HepG2 (cell line): ENCODE measurements around the gene CFAP69. TPM values are rescaled to one million over a fixed set of nuclear protein-coding genes. Genes with fewer than 3 reads are reported as not detected.
A peak's percentile ranks its signal among the peaks of the same experiment; 100 is the strongest.

Experiments used
- CREB1 ChIP-seq, 2 experiments: fragments of 450-650 bp in 1 of 2; IDR thresholded peaks; 2 replicates each; pipeline ENCODE4 v1.6.1; 2016 to 2017; ENCODE audit warnings: control low read depth in 1 of 2, mild to moderate bottlenecking in 1 of 2, missing compliant biosample characterization in 1 of 2, missing genetic modification characterization in 1 of 2
- FOXP1 ChIP-seq, 2 experiments: fragments of 450-650 bp in 1 of 2; IDR thresholded peaks; 2 replicates each; pipeline ENCODE4 v1.6.1; 2017 to 2018; ENCODE audit warnings: antibody characterized with exemption in 1 of 2
- GATAD1 ChIP-seq: IDR thresholded peaks from 2 replicates; pipeline ENCODE4 v1.6.1; 2016; ENCODE audit warnings: missing genetic modification reagents, missing compliant biosample characterization
- KLF16 ChIP-seq, 2 experiments: sonication (generic) in 1 of 2; formaldehyde crosslinking in 1 of 2; IDR thresholded peaks; 2 replicates each; pipeline versions ENCODE4 v1.6.1 to v1.8.0; 2016 to 2023; ENCODE audit warnings: missing genetic modification reagents in 2 of 2, missing compliant biosample characterization in 1 of 2
- NFE2 ChIP-seq: sonication (generic); formaldehyde crosslinking; IDR thresholded peaks from 2 replicates; pipeline ENCODE4 v1.4.0; 2020; ENCODE audit warnings: missing genetic modification reagents
- SAP130 ChIP-seq: IDR thresholded peaks from 2 replicates; pipeline ENCODE4 v1.6.1; 2016; ENCODE audit warnings: low read depth
- TCF7 ChIP-seq: sonication (generic); IDR thresholded peaks from 2 replicates; pipeline ENCODE4 v1.6.1; 2016; ENCODE audit warnings: antibody characterized with exemption, low read depth
- ZNF143 ChIP-seq: sonication (generic); formaldehyde crosslinking; IDR thresholded peaks from 2 replicates; pipeline ENCODE4 v1.4.0; 2020; ENCODE audit warnings: missing genetic modification reagents
- ZNF292 ChIP-seq: sonication (generic); formaldehyde crosslinking; IDR thresholded peaks from 2 replicates; pipeline ENCODE4 v1.8.1; 2022; ENCODE audit warnings: mild to moderate bottlenecking, low read depth, missing genetic modification reagents, borderline replicate concordance
- ZNF354B ChIP-seq: sonication (generic); formaldehyde crosslinking; IDR thresholded peaks from 2 replicates; pipeline ENCODE4 v1.8.0; 2022; ENCODE audit warnings: mild to moderate bottlenecking, missing genetic modification reagents
- ZNF703 ChIP-seq: sonication (generic); formaldehyde crosslinking; IDR thresholded peaks from 2 replicates; pipeline ENCODE4 v1.5.1; 2020; ENCODE audit warnings: missing genetic modification reagents, mild to moderate bottlenecking, moderate library complexity, borderline replicate concordance
- ZNF841 ChIP-seq: sonication (generic); formaldehyde crosslinking; IDR thresholded peaks from 2 replicates; pipeline ENCODE4 v1.8.1; 2023; ENCODE audit warnings: missing genetic modification reagents, borderline replicate concordance
- polyA plus RNA-seq, 8 experiments: library from polyadenylated mRNA; depleted of rRNA in 3 of 8; stranded (reverse) in 7 of 8; unstranded in 1 of 8; fragments of >200 nt; fragmentation: Illumina TruSeq in 4 of 8; extraction: Trizol in 4 of 8; gene quantifications; 2 replicates each; pipeline versions ENCODE4 v1.2.1 to v1.2.3, GENCODE V29; 2011 to 2016; ENCODE audit warnings: low read depth in 4 of 8, missing spikeins in 1 of 8, mixed read lengths in 1 of 8; ENCODE audit not compliant: insufficient read depth in 1 of 8
- total RNA-seq, 5 experiments: library from RNA; depleted of rRNA; stranded (reverse); fragments of >200 nt; fragmentation: Illumina TruSeq; extraction: Trizol; gene quantifications; 2 replicates each; pipeline ENCODE4 v1.2.3, GENCODE V29; 2016; ENCODE audit warnings: low read depth in 1 of 5
- TF ChIP-seq, protein P1 (sequence below): sonication (generic); formaldehyde crosslinking; conservative IDR thresholded peaks from 2 replicates; pipeline ENCODE4 v1.8.0; 2022; ENCODE audit warnings: missing genetic modification reagents
- TF ChIP-seq, protein P2 (sequence below): sonication (generic); formaldehyde crosslinking; IDR thresholded peaks from 2 replicates; pipeline ENCODE4 v1.4.0; 2020; ENCODE audit warnings: mild to moderate bottlenecking, low read depth, missing genetic modification reagents

Gene CFAP69
- total and polyA plus RNA-seq, 2 of the 13 experiments (the other 11 are each of a cell fraction or from before 2014, with no cell fraction given) = 2.2 to 4.0 TPM

DNA sequence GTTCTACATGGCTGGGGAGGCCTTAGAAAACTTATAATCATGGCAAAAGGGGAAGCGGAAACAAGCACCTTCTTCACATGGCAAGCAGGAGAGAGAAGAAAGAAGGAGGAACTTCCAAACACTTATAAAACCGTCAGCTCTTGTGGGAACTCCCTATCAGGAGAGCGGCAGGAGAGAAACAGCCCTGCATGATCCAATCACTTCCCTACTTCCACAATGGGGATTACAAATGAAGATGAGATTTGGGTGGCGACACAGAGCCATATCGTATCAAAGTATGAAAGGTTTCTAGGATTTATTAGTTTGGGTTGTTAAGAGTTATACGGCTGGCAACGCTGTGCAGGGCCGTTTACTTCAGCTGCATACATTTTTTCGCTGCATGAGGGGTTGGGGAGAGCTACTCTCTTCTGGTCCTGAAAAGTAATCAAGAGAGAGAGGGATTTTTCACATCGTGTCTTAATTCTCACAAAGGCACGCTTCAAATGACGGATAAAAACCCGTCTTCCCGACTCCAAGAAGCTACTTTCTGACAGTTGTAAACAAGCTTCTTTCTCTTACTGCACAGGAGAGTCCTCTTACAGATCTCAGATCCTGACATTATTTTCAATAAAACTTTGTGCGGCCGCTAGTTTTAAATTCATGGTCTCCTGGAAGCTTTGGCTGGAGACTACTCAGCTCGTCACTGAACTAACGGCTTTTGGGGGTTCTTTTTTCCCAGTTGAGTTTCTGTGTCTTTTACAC, 100.8 kb downstream of the CFAP69 start (continued):
- peak; percentile 48; the same call in 1 of the 2 replicates for TF ChIP-seq SAP130 (CRISPR knock-in tag)
- TF ChIP-seq, protein P1, sequence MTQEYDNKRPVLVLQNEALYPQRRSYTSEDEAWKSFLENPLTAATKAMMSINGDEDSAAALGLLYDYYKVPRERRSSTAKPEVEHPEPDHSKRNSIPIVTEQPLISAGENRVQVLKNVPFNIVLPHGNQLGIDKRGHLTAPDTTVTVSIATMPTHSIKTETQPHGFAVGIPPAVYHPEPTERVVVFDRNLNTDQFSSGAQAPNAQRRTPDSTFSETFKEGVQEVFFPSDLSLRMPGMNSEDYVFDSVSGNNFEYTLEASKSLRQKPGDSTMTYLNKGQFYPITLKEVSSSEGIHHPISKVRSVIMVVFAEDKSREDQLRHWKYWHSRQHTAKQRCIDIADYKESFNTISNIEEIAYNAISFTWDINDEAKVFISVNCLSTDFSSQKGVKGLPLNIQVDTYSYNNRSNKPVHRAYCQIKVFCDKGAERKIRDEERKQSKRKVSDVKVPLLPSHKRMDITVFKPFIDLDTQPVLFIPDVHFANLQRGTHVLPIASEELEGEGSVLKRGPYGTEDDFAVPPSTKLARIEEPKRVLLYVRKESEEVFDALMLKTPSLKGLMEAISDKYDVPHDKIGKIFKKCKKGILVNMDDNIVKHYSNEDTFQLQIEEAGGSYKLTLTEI (CRISPR knock-in tag) = no peak
- TF ChIP-seq, protein P2, sequence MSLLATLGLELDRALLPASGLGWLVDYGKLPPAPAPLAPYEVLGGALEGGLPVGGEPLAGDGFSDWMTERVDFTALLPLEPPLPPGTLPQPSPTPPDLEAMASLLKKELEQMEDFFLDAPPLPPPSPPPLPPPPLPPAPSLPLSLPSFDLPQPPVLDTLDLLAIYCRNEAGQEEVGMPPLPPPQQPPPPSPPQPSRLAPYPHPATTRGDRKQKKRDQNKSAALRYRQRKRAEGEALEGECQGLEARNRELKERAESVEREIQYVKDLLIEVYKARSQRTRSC (CRISPR knock-in tag) = no peak
- no peak for TF ChIP-seq NFE2 (CRISPR knock-in tag)
- TF ChIP-seq ZNF841 (CRISPR knock-in tag) = no peak
- no peak for TF ChIP-seq ZNF143 (CRISPR knock-in tag)
- 0 out of 2 replicates have a peak, but pooled peaks have one; percentile 7 for TF ChIP-seq ZNF354B
- no peak for TF ChIP-seq TCF7
- no peak for TF ChIP-seq CREB1 (IDR thresholded peaks at IDR 0.05)
- TF ChIP-seq CREB1 (CRISPR knock-in tag; IDR thresholded peaks at IDR 0.05) = no peak
- TF ChIP-seq GATAD1 (CRISPR knock-in tag) = no peak
- peak in 1 of 2 experiments; percentile 2; a peak in 1 of 4 replicates for TF ChIP-seq KLF16 (CRISPR knock-in tag; IDR thresholded peaks at IDR 0.05)
- no peak for TF ChIP-seq ZNF703 (CRISPR knock-in tag)
- TF ChIP-seq FOXP1 (IDR thresholded peaks at IDR 0.05) = no peak
- TF ChIP-seq FOXP1 (CRISPR knock-in tag; IDR thresholded peaks at IDR 0.05) = no peak
- TF ChIP-seq ZNF292 = peak; percentile 38; the same call in 1 of the 2 replicates
